Right lobe of liver (tissue), 6 donors: Measurements from ENCODE around the gene KRTAP9-6. TPM values are rescaled to one million over a fixed set of nuclear protein-coding genes. Genes with fewer than 3 reads are reported as not detected.

Experiments used
- ATAC-seq, 4 donors: fragments of 200-7000 bp; cut with Tn5 transposase; one replicate each; pipeline ENCODE4 v1.9.1; 2020; ENCODE audit warnings: mild to moderate bottlenecking in 4 of 4, moderate library complexity in 4 of 4
- DNase-seq, 3 donors: peaks; one replicate each; pipeline ENCODE4 v3.0.0-alpha.2; 2020
- H3K27ac ChIP-seq, 3 donors: fragments of 200-600 bp; one replicate each; pipeline ENCODE4 v1.8.0; 2022
- H3K27me3 ChIP-seq, 2 donors: fragments of 200-600 bp; one replicate each; pipeline ENCODE4 v1.8.0; 2022
- H3K36me3 ChIP-seq, 4 donors: fragments of 200-600 bp; sonication (generic) in 1 of 4; one replicate each; pipeline versions ENCODE4 v1.5.1 to v1.8.0; 2017 to 2022; ENCODE audit warnings: control low read depth in 1 of 4
- H3K4me1 ChIP-seq, 4 donors: fragments of 200-600 bp; sonication (generic) in 1 of 4; one replicate each; pipeline versions ENCODE4 v1.5.1 to v1.8.0; 2017 to 2022; ENCODE audit warnings: control low read depth in 1 of 4
- H3K4me3 ChIP-seq, 3 donors: fragments of 200-600 bp; one replicate each; pipeline ENCODE4 v1.8.0; 2022
- H3K9me3 ChIP-seq, 4 donors: fragments of 200-600 bp; sonication (generic) in 1 of 4; one replicate each; pipeline versions ENCODE4 v1.5.1 to v1.8.0; 2017 to 2022; ENCODE audit warnings: control low read depth in 1 of 4
- POLR2A ChIP-seq: fragments of 450-650 bp; IDR thresholded peaks from one replicate; pipeline ENCODE4 v1.6.1; 2017; ENCODE audit warnings: antibody characterized with exemption, mild to moderate bottlenecking
- WGBS: methylation state at CpG from one replicate; pipeline ENCODE4 v1.1.6; 2018; ENCODE audit warnings: low coverage, low lambda C conversion rate; ENCODE audit not compliant: insufficient coverage; ENCODE audit errors: missing lambda C conversion rate; 5-methylcytosine and 5-hydroxymethylcytosine counted together
- intact Hi-C, 2 donors: fragments of 100-400 bp; cut with DNase I; formaldehyde crosslinking; loops; one replicate each; pipeline versions ENCODE4 v1.11.2 to v1.14.1; 2022
- small RNA-seq, 2 experiments: library from RNA; depleted of rRNA; stranded (forward); fragments of <200 nt; gene quantifications; one replicate each; pipeline ENCODE3, GENCODE V24; 2016
- total RNA-seq, 6 experiments: library from RNA; depleted of rRNA in 2 of 6; stranded (reverse); fragments of >200 nt in 2 of 6; fragmentation: NEBNext Ultra II Directional in 3 of 6; extraction: Animal tissue kit (Norgen Biotek cat#: 25700) in 3 of 6; gene quantifications; one replicate each; pipeline versions ENCODE4 v1.1.0 to v1.2.4, GENCODE V29; 2016 to 2023
- TF ChIP-seq, protein P1 (sequence below), 4 donors: fragments of 200-600 bp in 3 of 4; fragments of 450-650 bp in 1 of 4; IDR thresholded peaks; one replicate each; pipeline versions ENCODE4 v1.5.1 to v1.8.0; 2016 to 2022; ENCODE audit warnings: antibody characterized with exemption in 4 of 4, mild to moderate bottlenecking in 2 of 4
- donor health status: DM: no; HTN: yes; CAD: no.
- donor health status: DM: no; HTN: no; CAD: no.
- donor health status: DM: no; HTN: no; CAD: no.
- donor health status: DM: no; HTN: yes; CAD: no.
- donor health status: DM: no; HTN: yes; CAD: no.

Gene KRTAP9-6
- total RNA-seq, 6 experiments from 2014 or later = not detected

- H3K27me3 ChIP-seq = no peaks in the 10 kb centered on the region
- ATAC-seq (peak in 3 of 4 donors; percentile 45 to 50 (median 45)), DNase-seq (no peak)
- H3K36me3 ChIP-seq = no peaks in the 10 kb centered on the region
- no peaks in the 10 kb centered on the region for H3K9me3 ChIP-seq
- no peaks in the 10 kb centered on the region for H3K4me1 ChIP-seq
- H3K27ac ChIP-seq = no peak overlapping the region
- intact Hi-C loops = no loop called here
- no peak for TF ChIP-seq POLR2A
- TF ChIP-seq, protein P1, sequence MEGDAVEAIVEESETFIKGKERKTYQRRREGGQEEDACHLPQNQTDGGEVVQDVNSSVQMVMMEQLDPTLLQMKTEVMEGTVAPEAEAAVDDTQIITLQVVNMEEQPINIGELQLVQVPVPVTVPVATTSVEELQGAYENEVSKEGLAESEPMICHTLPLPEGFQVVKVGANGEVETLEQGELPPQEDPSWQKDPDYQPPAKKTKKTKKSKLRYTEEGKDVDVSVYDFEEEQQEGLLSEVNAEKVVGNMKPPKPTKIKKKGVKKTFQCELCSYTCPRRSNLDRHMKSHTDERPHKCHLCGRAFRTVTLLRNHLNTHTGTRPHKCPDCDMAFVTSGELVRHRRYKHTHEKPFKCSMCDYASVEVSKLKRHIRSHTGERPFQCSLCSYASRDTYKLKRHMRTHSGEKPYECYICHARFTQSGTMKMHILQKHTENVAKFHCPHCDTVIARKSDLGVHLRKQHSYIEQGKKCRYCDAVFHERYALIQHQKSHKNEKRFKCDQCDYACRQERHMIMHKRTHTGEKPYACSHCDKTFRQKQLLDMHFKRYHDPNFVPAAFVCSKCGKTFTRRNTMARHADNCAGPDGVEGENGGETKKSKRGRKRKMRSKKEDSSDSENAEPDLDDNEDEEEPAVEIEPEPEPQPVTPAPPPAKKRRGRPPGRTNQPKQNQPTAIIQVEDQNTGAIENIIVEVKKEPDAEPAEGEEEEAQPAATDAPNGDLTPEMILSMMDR (IDR thresholded peaks at IDR 0.05) = no peak
- WGBS = 19% methylated on average over 3 of the region's 10 CpGs
- H3K4me3 ChIP-seq = no peak overlapping the region
These were observed 43.2 kb downstream of the KRTAP9-6 start for GRCh38 chr17:41308251-41308917.

DNA sequence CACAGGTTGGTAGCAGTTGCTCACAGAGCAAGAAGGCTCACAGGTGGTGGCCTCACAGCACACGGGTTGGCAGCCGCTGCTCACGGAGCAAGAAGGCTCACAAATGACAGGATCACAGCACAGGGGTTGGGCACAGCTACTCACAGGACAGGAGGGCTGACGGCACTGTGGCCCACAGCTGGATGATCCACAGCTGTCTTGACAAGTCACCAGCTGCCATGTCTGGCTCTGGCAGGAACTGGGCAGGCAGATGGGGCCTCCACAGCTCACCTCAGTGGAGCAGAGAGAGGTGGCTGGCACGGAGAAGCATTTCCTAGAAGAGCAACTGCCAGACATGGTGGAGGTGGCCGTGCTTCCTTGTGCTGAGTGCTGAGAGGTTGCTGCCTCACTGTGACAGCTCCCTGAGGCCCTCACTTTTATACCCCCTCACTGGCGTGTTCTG lies 43.8 kb downstream of the KRTAP9-6 start, which contains the start of gene KRTAP16-1:
Gene KRTAP16-1, minus strand, starts transcription at position 392 of the 442 bp plus-strand sequence. Its CDS starts 56 bp downstream, at position 336.
- H3K4me3 ChIP-seq = no peak within 1 kb of the TSS
- H3K27ac ChIP-seq = no peak within 1 kb of the TSS

DNA sequence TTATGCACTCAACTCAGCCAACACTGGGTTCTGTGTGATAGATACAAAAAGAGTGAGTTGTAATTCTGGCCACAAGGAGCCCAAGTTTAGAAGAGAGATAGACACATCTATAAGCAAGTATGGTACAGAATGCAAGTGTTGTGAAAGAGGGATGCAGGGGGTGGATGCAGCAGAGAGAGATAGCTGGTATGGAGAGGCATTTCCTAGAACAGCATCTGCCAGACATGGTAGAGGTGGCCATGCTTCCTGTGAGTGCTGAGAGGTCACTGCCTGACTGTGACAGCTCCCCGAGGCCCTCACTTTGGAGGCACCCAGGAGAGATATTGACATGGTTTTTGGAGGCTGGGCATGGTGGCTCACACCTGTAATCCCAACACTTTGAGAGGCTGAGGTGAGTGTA lies 45.9 kb downstream of the KRTAP9-6 start:
- intact Hi-C loops = no loop called here
- Histone ChIP-seq H3K4me3 (no peak overlapping the region), H3K36me3 (no peaks in the 10 kb centered on the region), H3K9me3 (no peaks in the 10 kb centered on the region), H3K27me3 (no peaks in the 10 kb centered on the region), H3K4me1 (no peaks in the 10 kb centered on the region), H3K27ac (no peak overlapping the region)
- WGBS = 44% methylated on average over 1 of the region's 1 CpG
- DNase-seq (no peak), ATAC-seq (no peak)
- TF ChIP-seq POLR2A = no peak

More for the DNA sequence above, 43.8 kb downstream of the KRTAP9-6 start, which contains the start of gene KRTAP16-1:
- Histone ChIP-seq H3K27me3 (no peaks in the 10 kb centered on the region), H3K36me3 (no peaks in the 10 kb centered on the region), H3K9me3 (no peaks in the 10 kb centered on the region), H3K4me1 (no peaks in the 10 kb centered on the region)
- DNase-seq (no peak), ATAC-seq (peak in 2 of 4 donors; percentile 13 to 22)
- 21% methylated on average over 2 of the region's 7 CpGs for WGBS
- intact Hi-C loops = no loop called here
- TF ChIP-seq POLR2A = no peak
- TF ChIP-seq, protein P1 (IDR thresholded peaks at IDR 0.05) = no peak

DNA sequence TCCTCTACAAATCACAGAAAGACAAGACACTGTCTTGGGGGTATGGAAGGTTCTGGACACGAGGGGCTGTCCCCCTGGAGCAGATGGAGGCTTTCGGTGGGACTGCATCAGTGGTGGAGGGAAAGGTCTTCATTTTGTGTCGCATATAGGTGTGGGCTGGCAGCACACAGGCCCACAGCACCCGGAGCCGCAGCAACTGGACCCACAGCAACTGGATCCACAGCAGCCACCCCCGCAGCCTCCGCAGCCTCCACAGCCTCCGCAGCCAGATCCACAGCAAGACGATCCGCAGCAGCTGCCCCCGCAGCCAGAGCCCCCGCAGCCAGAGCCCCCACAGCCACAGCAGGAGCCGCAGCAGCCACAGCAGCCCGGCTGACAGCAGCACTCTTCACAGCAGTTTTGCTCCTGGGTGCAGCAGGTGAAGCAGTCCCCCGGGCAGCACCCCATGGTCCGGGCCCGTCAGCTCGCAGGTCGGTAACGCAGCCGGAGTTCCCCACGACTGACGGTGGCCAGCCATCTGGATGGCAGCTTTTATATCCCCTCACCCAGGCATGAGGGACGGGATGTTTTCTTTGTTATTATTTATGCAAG lies 50.1 kb downstream of the KRTAP9-6 start, which contains the start of gene KRTAP17-1:
Gene KRTAP17-1, minus strand, starts transcription at position 507 of the 591 bp plus-strand sequence. Its CDS starts 60 bp downstream, at position 447.
- no peak within 1 kb of the TSS for H3K27ac ChIP-seq
- H3K4me1 ChIP-seq = no peaks in the 10 kb centered on the region
- no peak for ATAC-seq
- DNase-seq = no peak
- no peak within 1 kb of the TSS for H3K4me3 ChIP-seq
- TF ChIP-seq, protein P1 (IDR thresholded peaks at IDR 0.05) = no peak
- no peak for TF ChIP-seq POLR2A
- WGBS = 58% methylated on average over 7 of the region's 24 CpGs
- no peaks in the 10 kb centered on the region for H3K27me3 ChIP-seq
- intact Hi-C loops = no loop called here
- H3K36me3 ChIP-seq = no peaks in the 10 kb centered on the region
- H3K9me3 ChIP-seq = no peaks in the 10 kb centered on the region

Small RNAs within 50 kb of the gene (small RNA-seq; reads per million reads assigned to genes)
- 0 reads per million in 2 experiments for gene KRTAP9-10P

Other genes starting within 250 kb of the KRTAP9-6 start
- gene KRTAP1-5, start 238.2 kb upstream of the KRTAP9-6 start, total RNA-seq = not detected
- not detected for gene KRTAP1-4, start 235.2 kb upstream of the KRTAP9-6 start, total RNA-seq
- not detected for gene KRTAP1-3, start 230.5 kb upstream of the KRTAP9-6 start, total RNA-seq
- gene KRTAP1-1, start 223.9 kb upstream of the KRTAP9-6 start, total RNA-seq = not detected
- gene KRTAP2-1, start 218.1 kb upstream of the KRTAP9-6 start, total RNA-seq = not detected
- not detected for gene KRTAP2-2, start 210.1 kb upstream of the KRTAP9-6 start, total RNA-seq
- not detected for gene KRTAP2-3, start 205.3 kb upstream of the KRTAP9-6 start, total RNA-seq
- gene KRTAP2-4, start 199.5 kb upstream of the KRTAP9-6 start, total RNA-seq = not detected
- not detected for gene KRTAP4-7, start 181.2 kb upstream of the KRTAP9-6 start, total RNA-seq
- not detected for gene KRTAP4-8, start 167.2 kb upstream of the KRTAP9-6 start, total RNA-seq
- not detected for gene KRTAP4-16, start 163.2 kb upstream of the KRTAP9-6 start, total RNA-seq
- not detected for gene KRTAP4-9, start 160.0 kb upstream of the KRTAP9-6 start, total RNA-seq
- gene KRTAP4-11, start 147.0 kb upstream of the KRTAP9-6 start, total RNA-seq = not detected
- not detected for gene KRTAP4-12, start 141.2 kb upstream of the KRTAP9-6 start, total RNA-seq
- not detected for gene KRTAP4-6, start 124.8 kb upstream of the KRTAP9-6 start, total RNA-seq
- not detected for gene KRTAP4-5, start 115.6 kb upstream of the KRTAP9-6 start, total RNA-seq
- gene KRTAP4-4, start 104.6 kb upstream of the KRTAP9-6 start, total RNA-seq = not detected
- not detected for gene KRTAP4-3, start 97.2 kb upstream of the KRTAP9-6 start, total RNA-seq
- gene KRTAP4-2, start 87.2 kb upstream of the KRTAP9-6 start, total RNA-seq = not detected
- gene KRTAP4-1, start 80.5 kb upstream of the KRTAP9-6 start, total RNA-seq = not detected
- gene KRTAP9-1, start 75.5 kb upstream of the KRTAP9-6 start, total RNA-seq = not detected
- gene KRTAP9-2, start 38.7 kb upstream of the KRTAP9-6 start, total RNA-seq = not detected
- gene KRTAP9-3, start 32.9 kb upstream of the KRTAP9-6 start, total RNA-seq = not detected
- not detected for gene KRTAP9-8, start 27.4 kb upstream of the KRTAP9-6 start, total RNA-seq
- gene KRTAP9-4, start 15.7 kb upstream of the KRTAP9-6 start, total RNA-seq = not detected
- gene KRTAP9-9, start 10.0 kb upstream of the KRTAP9-6 start, total RNA-seq = not detected
- not detected for gene KRTAP9-7, start 10.3 kb downstream of the KRTAP9-6 start, total RNA-seq
- gene KRTAP29-1, start 37.5 kb downstream of the KRTAP9-6 start, total RNA-seq = not detected
- not detected for gene KRTAP16-1, start 43.9 kb downstream of the KRTAP9-6 start, total RNA-seq
- gene KRTAP17-1, start 50.3 kb downstream of the KRTAP9-6 start, total RNA-seq = not detected
- gene KRT33A, start 85.5 kb downstream of the KRTAP9-6 start, total RNA-seq = not detected
- not detected for gene KRT33B, start 104.4 kb downstream of the KRTAP9-6 start, total RNA-seq
- gene KRT34, start 116.9 kb downstream of the KRTAP9-6 start, total RNA-seq = not detected
- not detected for gene KRT31, start 132.2 kb downstream of the KRTAP9-6 start, total RNA-seq
- gene KRT37, start 159.2 kb downstream of the KRTAP9-6 start, total RNA-seq = not detected
- gene KRT38, start 175.6 kb downstream of the KRTAP9-6 start, total RNA-seq = not detected
- gene KRT32, start 202.0 kb downstream of the KRTAP9-6 start, total RNA-seq = not detected
- gene KRT35, start 215.8 kb downstream of the KRTAP9-6 start, total RNA-seq = not detected
- not detected for gene KRT36, start 224.5 kb downstream of the KRTAP9-6 start, total RNA-seq
- 1 to 10 TPM in 1 of 6 experiments, not detected in 5; 1.6 TPM for gene KRT13, start 240.2 kb downstream of the KRTAP9-6 start, total RNA-seq